ENCODE measurements around the gene PTGDS.

- TF ChIP-seq EGR1 (IDR thresholded peaks at IDR 0.05) (no peak), REST (IDR thresholded peaks at IDR 0.05; ENCODE audit: low read depth) (no peak), TAF1 (IDR thresholded peaks at IDR 0.05; ENCODE audit: low read depth) (no peak)
Measured at GRCh38 chr9:136952321-136952850, 24.9 kb upstream of the PTGDS start.
